ENCODE measurements around the gene SHROOM3.

GRCh38 chr4:76651616-76652015, 216.6 kb downstream of the SHROOM3 start:
- TF ChIP-seq CTCF (IDR thresholded peaks at IDR 0.05) = no peak
- TF ChIP-seq POLR2A (IDR thresholded peaks at IDR 0.05) = no peak
- no peak for TF ChIP-seq EP300 (IDR thresholded peaks at IDR 0.05)
- TF ChIP-seq POLR2AphosphoS5 (IDR thresholded peaks at IDR 0.05) = no peak

Data from stomach (tissue), 4 donors.